WTC11 (cell line): Measurements from ENCODE around the gene VCX3B.

ENCODE experiments used
- TEAD1 ChIP-seq: sonication (generic); formaldehyde crosslinking; IDR thresholded peaks from 2 replicates; pipeline ENCODE4 v1.8.0; 2022; ENCODE audit warnings: mild to moderate bottlenecking, missing genetic modification reagents
- ZBTB21 ChIP-seq: sonication (generic); formaldehyde crosslinking; IDR thresholded peaks from 2 replicates; pipeline ENCODE4 v1.8.1; 2023; ENCODE audit warnings: mild to moderate bottlenecking, missing genetic modification reagents, borderline replicate concordance
- TF ChIP-seq, protein P1 (sequence below): fragments of 200-600 bp; IDR thresholded peaks from 2 replicates; pipeline ENCODE4 v1.8.0; 2022; ENCODE audit warnings: antibody characterized with exemption
- TF ChIP-seq, protein P2 (sequence below): sonication (generic); formaldehyde crosslinking; IDR thresholded peaks from 2 replicates; pipeline ENCODE4 v1.8.1; 2023; ENCODE audit warnings: mild to moderate bottlenecking, missing genetic modification reagents, moderate library complexity
- TF ChIP-seq, protein P3 (sequence below): sonication (generic); formaldehyde crosslinking; conservative IDR thresholded peaks from 2 replicates; pipeline ENCODE4 v1.8.1; 2022; ENCODE audit warnings: mild to moderate bottlenecking, missing genetic modification reagents
- TF ChIP-seq, protein P4 (sequence below): sonication (generic); formaldehyde crosslinking; IDR thresholded peaks from 2 replicates; pipeline ENCODE4 v1.8.1; 2022; ENCODE audit warnings: low read depth, missing genetic modification reagents, borderline replicate concordance
- TF ChIP-seq, protein P5 (sequence below): sonication (generic); formaldehyde crosslinking; IDR thresholded peaks from 2 replicates; pipeline ENCODE4 v1.8.0; 2022; ENCODE audit warnings: mild to moderate bottlenecking, missing genetic modification reagents

DNA sequence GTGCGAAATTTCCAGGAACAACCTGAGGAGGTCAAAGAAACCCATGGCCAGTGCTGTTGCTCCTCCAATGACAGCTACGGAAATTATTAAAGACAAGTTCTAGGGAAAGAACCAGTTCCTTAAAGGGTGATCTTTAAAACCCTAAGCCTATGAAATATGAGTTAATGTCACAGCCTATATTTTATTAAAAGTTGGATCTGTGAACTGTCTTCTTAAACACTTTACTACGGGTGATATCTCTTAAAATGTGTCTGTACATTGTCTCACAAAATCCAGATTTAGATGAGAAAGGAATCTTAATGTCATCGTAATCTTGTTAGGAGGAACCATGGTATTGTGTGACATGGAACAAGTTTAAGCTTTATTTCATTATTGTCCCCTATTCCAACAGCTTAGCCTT, 46.3 kb upstream of the VCX3B start:
- no peak for TF ChIP-seq ZBTB21 (CRISPR knock-in tag)
- TF ChIP-seq, protein P1, sequence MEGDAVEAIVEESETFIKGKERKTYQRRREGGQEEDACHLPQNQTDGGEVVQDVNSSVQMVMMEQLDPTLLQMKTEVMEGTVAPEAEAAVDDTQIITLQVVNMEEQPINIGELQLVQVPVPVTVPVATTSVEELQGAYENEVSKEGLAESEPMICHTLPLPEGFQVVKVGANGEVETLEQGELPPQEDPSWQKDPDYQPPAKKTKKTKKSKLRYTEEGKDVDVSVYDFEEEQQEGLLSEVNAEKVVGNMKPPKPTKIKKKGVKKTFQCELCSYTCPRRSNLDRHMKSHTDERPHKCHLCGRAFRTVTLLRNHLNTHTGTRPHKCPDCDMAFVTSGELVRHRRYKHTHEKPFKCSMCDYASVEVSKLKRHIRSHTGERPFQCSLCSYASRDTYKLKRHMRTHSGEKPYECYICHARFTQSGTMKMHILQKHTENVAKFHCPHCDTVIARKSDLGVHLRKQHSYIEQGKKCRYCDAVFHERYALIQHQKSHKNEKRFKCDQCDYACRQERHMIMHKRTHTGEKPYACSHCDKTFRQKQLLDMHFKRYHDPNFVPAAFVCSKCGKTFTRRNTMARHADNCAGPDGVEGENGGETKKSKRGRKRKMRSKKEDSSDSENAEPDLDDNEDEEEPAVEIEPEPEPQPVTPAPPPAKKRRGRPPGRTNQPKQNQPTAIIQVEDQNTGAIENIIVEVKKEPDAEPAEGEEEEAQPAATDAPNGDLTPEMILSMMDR: no peak
- TF ChIP-seq, protein P2, sequence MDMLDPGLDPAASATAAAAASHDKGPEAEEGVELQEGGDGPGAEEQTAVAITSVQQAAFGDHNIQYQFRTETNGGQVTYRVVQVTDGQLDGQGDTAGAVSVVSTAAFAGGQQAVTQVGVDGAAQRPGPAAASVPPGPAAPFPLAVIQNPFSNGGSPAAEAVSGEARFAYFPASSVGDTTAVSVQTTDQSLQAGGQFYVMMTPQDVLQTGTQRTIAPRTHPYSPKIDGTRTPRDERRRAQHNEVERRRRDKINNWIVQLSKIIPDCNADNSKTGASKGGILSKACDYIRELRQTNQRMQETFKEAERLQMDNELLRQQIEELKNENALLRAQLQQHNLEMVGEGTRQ (CRISPR knock-in tag): no peak
- TF ChIP-seq, protein P3, sequence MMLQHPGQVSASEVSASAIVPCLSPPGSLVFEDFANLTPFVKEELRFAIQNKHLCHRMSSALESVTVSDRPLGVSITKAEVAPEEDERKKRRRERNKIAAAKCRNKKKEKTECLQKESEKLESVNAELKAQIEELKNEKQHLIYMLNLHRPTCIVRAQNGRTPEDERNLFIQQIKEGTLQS (CRISPR knock-in tag): no peak
- TF ChIP-seq, protein P4, sequence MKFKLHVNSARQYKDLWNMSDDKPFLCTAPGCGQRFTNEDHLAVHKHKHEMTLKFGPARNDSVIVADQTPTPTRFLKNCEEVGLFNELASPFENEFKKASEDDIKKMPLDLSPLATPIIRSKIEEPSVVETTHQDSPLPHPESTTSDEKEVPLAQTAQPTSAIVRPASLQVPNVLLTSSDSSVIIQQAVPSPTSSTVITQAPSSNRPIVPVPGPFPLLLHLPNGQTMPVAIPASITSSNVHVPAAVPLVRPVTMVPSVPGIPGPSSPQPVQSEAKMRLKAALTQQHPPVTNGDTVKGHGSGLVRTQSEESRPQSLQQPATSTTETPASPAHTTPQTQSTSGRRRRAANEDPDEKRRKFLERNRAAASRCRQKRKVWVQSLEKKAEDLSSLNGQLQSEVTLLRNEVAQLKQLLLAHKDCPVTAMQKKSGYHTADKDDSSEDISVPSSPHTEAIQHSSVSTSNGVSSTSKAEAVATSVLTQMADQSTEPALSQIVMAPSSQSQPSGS (CRISPR knock-in tag): no peak
- TF ChIP-seq, protein P5, sequence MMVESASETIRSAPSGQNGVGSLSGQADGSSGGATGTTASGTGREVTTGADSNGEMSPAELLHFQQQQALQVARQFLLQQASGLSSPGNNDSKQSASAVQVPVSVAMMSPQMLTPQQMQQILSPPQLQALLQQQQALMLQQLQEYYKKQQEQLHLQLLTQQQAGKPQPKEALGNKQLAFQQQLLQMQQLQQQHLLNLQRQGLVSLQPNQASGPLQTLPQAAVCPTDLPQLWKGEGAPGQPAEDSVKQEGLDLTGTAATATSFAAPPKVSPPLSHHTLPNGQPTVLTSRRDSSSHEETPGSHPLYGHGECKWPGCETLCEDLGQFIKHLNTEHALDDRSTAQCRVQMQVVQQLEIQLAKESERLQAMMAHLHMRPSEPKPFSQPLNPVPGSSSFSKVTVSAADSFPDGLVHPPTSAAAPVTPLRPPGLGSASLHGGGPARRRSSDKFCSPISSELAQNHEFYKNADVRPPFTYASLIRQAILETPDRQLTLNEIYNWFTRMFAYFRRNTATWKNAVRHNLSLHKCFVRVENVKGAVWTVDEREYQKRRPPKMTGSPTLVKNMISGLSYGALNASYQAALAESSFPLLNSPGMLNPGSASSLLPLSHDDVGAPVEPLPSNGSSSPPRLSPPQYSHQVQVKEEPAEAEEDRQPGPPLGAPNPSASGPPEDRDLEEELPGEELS: no peak
- TF ChIP-seq TEAD1 (CRISPR knock-in tag): no peak
